Epithelial cell of proximal tubule (primary cell): Measurements from ENCODE around the gene ZNF776. TPM values are rescaled to one million over a fixed set of nuclear protein-coding genes. Genes with fewer than 3 reads are reported as not detected.

Experiments
- DNase-seq: peaks from one replicate; pipeline ENCODE4 v3.0.0-alpha.2; 2011; ENCODE audit warnings: low read depth
- H3K4me3 ChIP-seq: 2 replicates; pipeline ENCODE4 v1.5.1; 2011; ENCODE audit warnings: low read depth, mild to moderate bottlenecking, low read length
- CTCF ChIP-seq: conservative IDR thresholded peaks from 2 replicates; pipeline ENCODE4 v1.5.1; 2012; ENCODE audit warnings: low read depth, mild to moderate bottlenecking, low read length
- total RNA-seq: library from RNA; depleted of rRNA; stranded (reverse); fragments of >200 nt; gene quantifications from 2 replicates; pipeline ENCODE4 v1.2.3, GENCODE V29; 2015

The ZNF776 gene
- total RNA-seq = 8.6 and 9.0 TPM in 2 replicates

GRCh38 chr19:57746580-57747471 lies at the start of gene ZNF776:
ZNF776 (plus strand) TSS chr19:57746815; CDS start chr19:57747059, 244 bp downstream.
- no peak for TF ChIP-seq CTCF
- peak; percentile 58 for DNase-seq
- H3K4me3 ChIP-seq = peak within 1 kb of the TSS; percentile 91

GRCh38 chr19:57701625-57702024 lies 45.0 kb upstream of the ZNF776 start:
- TF ChIP-seq CTCF = no peak
- no peak for DNase-seq
- no peak overlapping the region for H3K4me3 ChIP-seq

DNA sequence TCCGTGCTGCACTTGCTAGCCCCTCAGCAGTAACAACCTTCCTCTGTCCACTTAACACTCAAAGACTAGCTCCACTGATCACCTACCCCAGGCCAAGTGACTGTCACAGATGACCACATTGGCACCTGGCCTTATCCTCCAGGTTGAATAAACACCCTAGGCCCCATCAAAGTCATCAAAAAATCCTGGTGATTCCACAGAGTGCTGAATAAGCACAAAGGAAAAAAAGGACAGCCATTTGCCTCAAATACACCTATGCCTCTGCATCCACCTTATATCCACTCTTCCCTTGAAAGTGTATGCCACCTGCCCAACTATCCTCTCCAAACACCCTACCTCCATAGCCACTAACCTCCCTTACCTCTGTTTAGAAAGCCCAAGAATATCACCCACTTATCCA lies 40.3 kb upstream of the ZNF776 start:
- H3K4me3 ChIP-seq = no peak overlapping the region
- DNase-seq = no peak
- no peak for TF ChIP-seq CTCF

GRCh38 chr19:57708641-57709361 lies 37.8 kb upstream of the ZNF776 start, which contains the start of gene ZNF154:
ZNF154 (minus strand) TSS chr19:57709204; CDS start chr19:57708971, 233 bp downstream.
- no peak for TF ChIP-seq CTCF
- peak within 1 kb of the TSS; percentile 63 for H3K4me3 ChIP-seq
- DNase-seq = no peak

GRCh38 chr19:57709616-57710015 lies 37.0 kb upstream of the ZNF776 start:
- no peak overlapping the region for H3K4me3 ChIP-seq
- no peak for DNase-seq
- no peak for TF ChIP-seq CTCF

GRCh38 chr19:57712222-57712621 lies 34.4 kb upstream of the ZNF776 start:
- no peak for TF ChIP-seq CTCF
- DNase-seq = no peak

More at GRCh38 chr19:57712222-57712621, 34.4 kb upstream of the ZNF776 start:
- no peak overlapping the region for H3K4me3 ChIP-seq
